Measurements from ENCODE around the gene ZC3HAV1. TPM values are rescaled to one million over a fixed set of nuclear protein-coding genes. Genes with fewer than 3 reads are reported as not detected.

ZC3HAV1 gene
- total RNA-seq, 4 donors from 2014 or later = 24.4 to 29.7 (median 27.6) TPM

DNA sequence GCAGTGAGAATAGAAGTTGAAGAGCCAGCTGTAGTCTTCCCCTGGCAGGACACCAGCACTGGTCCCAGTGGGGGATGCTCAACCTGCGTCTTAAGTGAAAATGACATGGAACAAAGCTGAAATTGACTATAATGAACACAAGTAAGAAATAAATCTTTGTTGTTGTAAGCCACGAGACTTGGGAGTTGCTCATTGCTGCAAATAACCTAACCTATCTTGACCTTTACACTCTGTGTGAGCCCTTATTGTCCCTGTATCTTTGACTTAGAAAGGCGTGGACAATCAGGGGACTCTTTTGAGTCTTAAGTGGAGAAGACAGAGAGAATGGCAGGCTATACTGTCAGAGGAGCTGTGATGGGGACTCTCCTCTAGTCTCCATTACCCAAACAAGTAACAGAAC, 90.6 kb downstream of the ZC3HAV1 start:
- TF ChIP-seq, protein P1, sequence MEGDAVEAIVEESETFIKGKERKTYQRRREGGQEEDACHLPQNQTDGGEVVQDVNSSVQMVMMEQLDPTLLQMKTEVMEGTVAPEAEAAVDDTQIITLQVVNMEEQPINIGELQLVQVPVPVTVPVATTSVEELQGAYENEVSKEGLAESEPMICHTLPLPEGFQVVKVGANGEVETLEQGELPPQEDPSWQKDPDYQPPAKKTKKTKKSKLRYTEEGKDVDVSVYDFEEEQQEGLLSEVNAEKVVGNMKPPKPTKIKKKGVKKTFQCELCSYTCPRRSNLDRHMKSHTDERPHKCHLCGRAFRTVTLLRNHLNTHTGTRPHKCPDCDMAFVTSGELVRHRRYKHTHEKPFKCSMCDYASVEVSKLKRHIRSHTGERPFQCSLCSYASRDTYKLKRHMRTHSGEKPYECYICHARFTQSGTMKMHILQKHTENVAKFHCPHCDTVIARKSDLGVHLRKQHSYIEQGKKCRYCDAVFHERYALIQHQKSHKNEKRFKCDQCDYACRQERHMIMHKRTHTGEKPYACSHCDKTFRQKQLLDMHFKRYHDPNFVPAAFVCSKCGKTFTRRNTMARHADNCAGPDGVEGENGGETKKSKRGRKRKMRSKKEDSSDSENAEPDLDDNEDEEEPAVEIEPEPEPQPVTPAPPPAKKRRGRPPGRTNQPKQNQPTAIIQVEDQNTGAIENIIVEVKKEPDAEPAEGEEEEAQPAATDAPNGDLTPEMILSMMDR (IDR thresholded peaks at IDR 0.05; ENCODE audit: low read depth) = no peak

DNA sequence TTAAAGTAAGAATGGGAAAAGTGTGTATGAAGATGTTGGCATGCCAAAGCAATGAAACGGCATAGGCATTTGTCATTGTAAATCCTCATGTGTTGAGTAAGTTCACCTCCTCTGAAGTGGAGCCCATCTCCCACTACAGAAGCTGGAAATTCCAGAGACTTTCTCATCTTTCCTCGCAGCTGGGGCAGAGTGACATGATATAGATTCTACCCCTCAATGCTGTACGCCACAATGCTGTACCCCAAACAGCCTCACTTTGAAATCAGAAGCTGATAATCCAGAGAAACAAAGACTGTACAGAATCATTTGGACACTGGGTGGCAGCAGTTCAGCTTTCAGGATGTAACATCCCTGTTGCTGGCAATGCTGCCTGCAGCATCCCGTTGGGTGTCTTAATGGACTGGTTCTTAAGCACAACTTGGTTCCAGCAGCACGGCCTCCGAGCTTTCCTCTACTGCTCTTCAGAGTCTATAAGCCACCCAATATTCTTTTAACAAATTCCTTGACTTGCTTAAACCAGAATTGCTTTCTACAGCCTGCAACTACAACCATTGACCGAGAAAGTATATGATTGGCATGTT, 92.5 kb downstream of the ZC3HAV1 start:
- TF ChIP-seq, protein P1 (IDR thresholded peaks at IDR 0.05; ENCODE audit: low read depth) = no peak

DNA sequence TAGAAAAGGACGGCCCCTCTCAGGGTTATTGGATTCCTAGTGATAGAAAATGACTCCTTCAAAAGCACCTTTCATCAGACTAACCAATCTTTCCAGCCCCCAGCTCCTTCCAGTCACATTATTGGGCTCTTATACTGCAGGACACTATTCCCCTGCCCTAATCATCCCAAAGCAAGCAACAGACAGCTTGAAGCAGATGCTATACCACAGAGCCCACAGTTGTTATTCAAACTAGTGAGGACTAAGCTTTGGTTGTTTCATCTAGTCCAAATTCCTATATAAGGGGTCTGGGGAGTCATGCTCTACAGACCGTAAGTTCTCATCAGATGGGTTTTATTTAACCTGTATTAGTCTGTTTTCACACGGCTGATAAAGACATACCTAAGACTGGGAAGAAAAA, 98.1 kb downstream of the ZC3HAV1 start:
- TF ChIP-seq, protein P1 (IDR thresholded peaks at IDR 0.05; ENCODE audit: low read depth) = no peak

GRCh38 chr7:139004321-139005090, 105.0 kb downstream of the ZC3HAV1 start:
- TF ChIP-seq, protein P1 (IDR thresholded peaks at IDR 0.05; ENCODE audit: low read depth) = no peak

- TF ChIP-seq, protein P1 (IDR thresholded peaks at IDR 0.05; ENCODE audit: low read depth) = no peak
Observed at GRCh38 chr7:138999414-138999813, 110.1 kb downstream of the ZC3HAV1 start.

Other genes with a start within 250 kb of the ZC3HAV1 start
- gene KIAA1549, start 128.3 kb downstream of the ZC3HAV1 start, total RNA-seq = 1 to 10 TPM in 3 of 4 donors, under 1 TPM in 1; 0.75 to 2.1 (median 1.2) TPM
- 10 to 100 TPM in 2 of 4 donors, 1 to 10 TPM in 2; 8.5 to 14.1 (median 11.9) TPM for gene ZC3HAV1L, start 73.7 kb downstream of the ZC3HAV1 start, total RNA-seq
- gene UBN2, start 121.5 kb upstream of the ZC3HAV1 start, total RNA-seq = 10 to 100 TPM; 11.6 to 20.2 (median 13.8) TPM
- 10 to 100 TPM in 3 of 4 donors, 1 to 10 TPM in 1; 7.8 to 22.3 (median 17.3) TPM for gene FMC1, start 231.6 kb upstream of the ZC3HAV1 start, total RNA-seq